Neuronal stem cell (in vitro differentiated cells): ENCODE data around the gene FGD2.

Experiments
- DNase-seq: peaks from one replicate; pipeline ENCODE4 v3.0.0-alpha.2; 2013; ENCODE audit warnings: low spot score
- H2AFZ ChIP-seq: one replicate; pipeline ENCODE4 v1.6.1; 2013; ENCODE audit warnings: mild to moderate bottlenecking, low read length, inconsistent platforms
- H2AK5ac ChIP-seq: 2 replicates; pipeline ENCODE4 v1.6.1; 2013; ENCODE audit warnings: low read depth, mild to moderate bottlenecking, inconsistent platforms, low read length, moderate library complexity, mixed read lengths
- H2BK120ac ChIP-seq: 2 replicates; pipeline ENCODE4 v1.6.1; 2013; ENCODE audit warnings: low read depth, mild to moderate bottlenecking, inconsistent platforms, low read length, moderate library complexity, mixed read lengths
- H2BK12ac ChIP-seq: one replicate; pipeline ENCODE4 v1.6.1; 2013; ENCODE audit warnings: low read length, inconsistent platforms
- H2BK15ac ChIP-seq: 2 replicates; pipeline ENCODE4 v1.6.1; 2013; ENCODE audit warnings: mild to moderate bottlenecking, low read length, inconsistent platforms, mixed read lengths
- H2BK5ac ChIP-seq: one replicate; pipeline ENCODE4 v1.6.1; 2013; ENCODE audit warnings: inconsistent platforms, mild to moderate bottlenecking, low read length, moderate library complexity
- H3K14ac ChIP-seq: one replicate; pipeline ENCODE4 v1.6.1; 2013; ENCODE audit warnings: low read length, inconsistent platforms
- H3K18ac ChIP-seq: 2 replicates; pipeline ENCODE4 v1.6.1; 2013; ENCODE audit warnings: low read length, inconsistent platforms
- H3K23ac ChIP-seq: 2 replicates; pipeline ENCODE4 v1.6.1; 2013; ENCODE audit warnings: low read depth, mild to moderate bottlenecking, mixed read lengths, low read length, inconsistent platforms; ENCODE audit not compliant: poor library complexity
- H3K27ac ChIP-seq: replicated peaks from 3 replicates; pipeline ENCODE4 v1.5.1; 2013; ENCODE audit warnings: low read length, inconsistent platforms
- H3K27me3 ChIP-seq, 3 experiments: 2 replicates each; pipeline ENCODE4 v1.6.1; 2013; ENCODE audit warnings: low read length in 3 of 3, mild to moderate bottlenecking in 2 of 3, inconsistent platforms in 1 of 3, low read depth in 1 of 3, mixed read lengths in 1 of 3, moderate library complexity in 1 of 3; ENCODE audit not compliant: control insufficient read depth in 3 of 3, insufficient read depth in 3 of 3
- H3K36me3 ChIP-seq, 2 donors: replicated peaks in 1 of 2; 2 replicates each; pipeline ENCODE4 v1.6.1; 2013; ENCODE audit warnings: low read length in 2 of 2; ENCODE audit not compliant: control insufficient read depth in 2 of 2, insufficient read depth in 2 of 2
- H3K4ac ChIP-seq: 2 replicates; pipeline ENCODE4 v1.6.1; 2013; ENCODE audit warnings: inconsistent platforms, mild to moderate bottlenecking, low read length, moderate library complexity
- H3K4me1 ChIP-seq, 2 donors: 1 replicate in 1 of 2; 2 replicates in 1 of 2; pipeline ENCODE4 v1.6.1; 2013; ENCODE audit warnings: low read length in 2 of 2, low read depth in 1 of 2; ENCODE audit not compliant: control insufficient read depth in 2 of 2, insufficient read depth in 1 of 2
- H3K4me2 ChIP-seq: one replicate; pipeline ENCODE4 v1.6.1; 2013; ENCODE audit warnings: mild to moderate bottlenecking, low read length, inconsistent platforms; ENCODE audit not compliant: insufficient read depth, poor library complexity, severe bottlenecking
- H3K4me3 ChIP-seq, 2 donors: 2 replicates each; pipeline ENCODE4 v1.5.1; 2013; ENCODE audit warnings: low read length in 2 of 2, mild to moderate bottlenecking in 2 of 2, inconsistent platforms in 1 of 2, moderate library complexity in 1 of 2
- H3K79me1 ChIP-seq: one replicate; pipeline ENCODE4 v1.6.1; 2013; ENCODE audit warnings: low read depth, mild to moderate bottlenecking, inconsistent platforms, low read length, moderate library complexity
- H3K9ac ChIP-seq: one replicate; pipeline ENCODE4 v1.6.1; 2013; ENCODE audit warnings: mild to moderate bottlenecking, low read depth, low read length, inconsistent platforms; ENCODE audit not compliant: poor library complexity
- H3K9me3 ChIP-seq, 2 donors: replicated peaks in 1 of 2; 2 replicates each; pipeline versions ENCODE3 to v1.6.1; 2013; ENCODE audit warnings: low read length in 2 of 2, mild to moderate bottlenecking in 2 of 2, inconsistent platforms in 1 of 2, low read depth in 1 of 2, mixed read lengths in 1 of 2, moderate library complexity in 1 of 2; ENCODE audit not compliant: control insufficient read depth in 2 of 2, insufficient read depth in 1 of 2
- H4K8ac ChIP-seq: one replicate; pipeline ENCODE4 v1.6.1; 2013; ENCODE audit warnings: low read depth, mild to moderate bottlenecking, inconsistent platforms, low read length, moderate library complexity
- H4K91ac ChIP-seq: one replicate; pipeline ENCODE4 v1.6.1; 2013; ENCODE audit warnings: low read length, low read depth, mild to moderate bottlenecking, inconsistent platforms; ENCODE audit not compliant: poor library complexity
- WGBS, 2 donors: extraction: QIAGEN DNeasy Blood & Tissue Kit; methylation state at CpG; one replicate each; pipeline ENCODE4 v1.1.7; 2013; ENCODE audit warnings: missing lambda C conversion rate in 2 of 2, mixed read lengths in 1 of 2; ENCODE audit not compliant: insufficient read length in 2 of 2, insufficient replicate concordance in 1 of 2; ENCODE audit errors: extremely low coverage in 2 of 2; 5-methylcytosine and 5-hydroxymethylcytosine counted together

FGD2 gene

GRCh38 chr6:36973190-36973589 lies 32.3 kb upstream of the FGD2 start:
- Histone ChIP-seq H2BK120ac (no peak overlapping the region), H3K36me3 (peaks cover 80 to 100% of the 10 kb centered on the region in 2 donors), H3K14ac (no peak overlapping the region)

DNA sequence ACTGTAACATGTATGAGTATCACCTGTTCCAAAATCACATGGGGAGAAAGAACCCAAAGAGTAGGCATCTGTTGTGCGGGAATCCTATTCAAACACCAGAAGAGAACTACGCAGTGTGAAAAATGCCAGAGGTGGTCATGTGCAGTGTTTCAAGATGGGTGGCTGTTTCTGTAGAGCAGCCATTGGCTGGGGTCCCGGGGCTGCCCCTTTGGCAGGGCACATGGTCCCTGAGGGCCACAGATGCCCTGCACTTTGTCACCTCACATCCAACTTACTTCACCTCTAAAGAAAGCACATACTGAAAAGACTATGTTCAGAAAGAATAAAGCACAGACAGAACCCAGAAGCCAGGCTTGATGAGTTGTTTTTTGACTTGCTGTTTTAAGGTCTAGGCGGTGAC lies 31.8 kb upstream of the FGD2 start:
- H3K9ac ChIP-seq = no peak overlapping the region
- H2BK15ac ChIP-seq = no peak overlapping the region
- H2BK5ac ChIP-seq = no peak overlapping the region
- H3K4me3 ChIP-seq = no peak overlapping the region
- H2BK12ac ChIP-seq = no peak overlapping the region
- H4K8ac ChIP-seq = no peak overlapping the region
- no peak for DNase-seq
- H3K4me1 ChIP-seq = no peaks in the 10 kb centered on the region
- H4K91ac ChIP-seq = no peak overlapping the region
- H3K4me2 ChIP-seq = no peak overlapping the region
- no peak overlapping the region for H3K27ac ChIP-seq
- H3K18ac ChIP-seq = no peak overlapping the region
- peaks cover 4% of the 10 kb centered on the region for H3K79me1 ChIP-seq
- no peak overlapping the region for H3K14ac ChIP-seq
- no peaks in the 10 kb centered on the region for H3K27me3 ChIP-seq
- WGBS, 2 donors = no CpG with 5 or more reads among the region's 4 CpGs
- no peak overlapping the region for H2AK5ac ChIP-seq
- peaks cover 79 to 100% of the 10 kb centered on the region in 2 donors for H3K36me3 ChIP-seq
- no peak overlapping the region for H2BK120ac ChIP-seq
- H3K4ac ChIP-seq = no peak overlapping the region
- H3K9me3 ChIP-seq = no peaks in the 10 kb centered on the region
- H2AFZ ChIP-seq = no peak overlapping the region
- no peak overlapping the region for H3K23ac ChIP-seq

More at GRCh38 chr6:36973190-36973589, 32.3 kb upstream of the FGD2 start:
- Histone ChIP-seq H2AFZ (no peak overlapping the region), H3K9me3 (no peaks in the 10 kb centered on the region), H3K9ac (no peak overlapping the region), H3K4me1 (no peaks in the 10 kb centered on the region), H4K8ac (no peak overlapping the region), H2BK15ac (no peak overlapping the region), H3K4ac (no peak overlapping the region), H3K4me2 (no peak overlapping the region), H2BK12ac (no peak overlapping the region), H3K27me3 (no peaks in the 10 kb centered on the region), H3K23ac (no peak overlapping the region), H3K27ac (no peak overlapping the region), H3K79me1 (peaks cover under 1% of the 10 kb centered on the region), H3K18ac (no peak overlapping the region), H4K91ac (no peak overlapping the region), H3K4me3 (no peak overlapping the region), H2AK5ac (no peak overlapping the region), H2BK5ac (no peak overlapping the region)
- WGBS, 2 donors = no CpG with 5 or more reads among the region's 1 CpG
- DNase-seq = no peak

GRCh38 chr6:36975231-36976006 lies 30.0 kb upstream of the FGD2 start:
- no peak overlapping the region for H4K8ac ChIP-seq
- WGBS, 2 donors = no CpG with 5 or more reads among the region's 7 CpGs
- H3K23ac ChIP-seq = no peak overlapping the region
- H2BK15ac ChIP-seq = no peak overlapping the region
- H2AFZ ChIP-seq = no peak overlapping the region
- no peak for DNase-seq
- peaks cover 63 to 96% of the 10 kb centered on the region in 2 donors for H3K36me3 ChIP-seq
- H3K4me1 ChIP-seq = no peaks in the 10 kb centered on the region
- H3K9me3 ChIP-seq = no peaks in the 10 kb centered on the region
- H2BK5ac ChIP-seq = no peak overlapping the region
- H4K91ac ChIP-seq = no peak overlapping the region
- peaks cover 4% of the 10 kb centered on the region for H3K79me1 ChIP-seq
- H3K4me3 ChIP-seq = no peak overlapping the region
- no peak overlapping the region for H3K27ac ChIP-seq
- no peak overlapping the region for H3K4me2 ChIP-seq
- no peak overlapping the region for H3K4ac ChIP-seq
- H3K27me3 ChIP-seq = no peaks in the 10 kb centered on the region
- H2BK12ac ChIP-seq = no peak overlapping the region
- H3K14ac ChIP-seq = no peak overlapping the region
- H3K18ac ChIP-seq = no peak overlapping the region
- H2BK120ac ChIP-seq = no peak overlapping the region
- H3K9ac ChIP-seq = no peak overlapping the region
- no peak overlapping the region for H2AK5ac ChIP-seq

GRCh38 chr6:36976007-36976264 lies 29.5 kb upstream of the FGD2 start:
- H2BK5ac ChIP-seq = no peak overlapping the region
- no peak overlapping the region for H2BK120ac ChIP-seq
- peaks cover 0 to 4% of the 10 kb centered on the region in 2 donors for H3K4me1 ChIP-seq
- H3K4ac ChIP-seq = no peak overlapping the region
- no peak overlapping the region for H2BK15ac ChIP-seq
- no peak overlapping the region for H3K23ac ChIP-seq
- DNase-seq = no peak
- H3K4me2 ChIP-seq = no peak overlapping the region
- WGBS, 2 donors = no CpG with 5 or more reads among the region's 4 CpGs
- H3K4me3 ChIP-seq = no peak overlapping the region
- no peak overlapping the region for H2BK12ac ChIP-seq
- no peak overlapping the region for H3K9ac ChIP-seq
- H2AK5ac ChIP-seq = no peak overlapping the region
- no peak overlapping the region for H3K14ac ChIP-seq
- peaks cover 6% of the 10 kb centered on the region for H3K79me1 ChIP-seq
- no peaks in the 10 kb centered on the region for H3K9me3 ChIP-seq
- H3K27me3 ChIP-seq = no peaks in the 10 kb centered on the region
- no peak overlapping the region for H3K27ac ChIP-seq
- no peak overlapping the region for H2AFZ ChIP-seq
- H4K91ac ChIP-seq = no peak overlapping the region
- peaks cover 58 to 96% of the 10 kb centered on the region in 2 donors for H3K36me3 ChIP-seq
- no peak overlapping the region for H3K18ac ChIP-seq
- H4K8ac ChIP-seq = no peak overlapping the region
